HEK293T (cell line): Measurements from ENCODE around the gene CALHM3.

Source experiments
- BHLHE40 ChIP-seq: fragments of 450-650 bp; IDR thresholded peaks from 2 replicates; pipeline ENCODE4 v1.6.1; 2016; ENCODE audit warnings: mild to moderate bottlenecking, moderate library complexity, borderline replicate concordance
- FOXK2 ChIP-seq: fragments of 450-650 bp; IDR thresholded peaks from 2 replicates; pipeline ENCODE4 v1.6.1; 2016; ENCODE audit warnings: mild to moderate bottlenecking
- FOXM1 ChIP-seq: fragments of 450-650 bp; IDR thresholded peaks from 2 replicates; pipeline ENCODE4 v1.6.1; 2017; ENCODE audit warnings: mild to moderate bottlenecking, borderline replicate concordance
- SP1 ChIP-seq: fragments of 450-650 bp; IDR thresholded peaks from 2 replicates; pipeline ENCODE4 v1.6.1; 2017
- SUZ12 ChIP-seq: fragments of 450-650 bp; IDR thresholded peaks from 2 replicates; pipeline ENCODE4 v1.6.1; 2016; ENCODE audit warnings: mild to moderate bottlenecking

GRCh38 chr10:103451091-103451813, 27.8 kb downstream of the CALHM3 start:
- TF ChIP-seq FOXM1 (no peak), SUZ12 (no peak), SP1 (no peak), BHLHE40 (no peak), FOXK2 (no peak)
